Neural cell (in vitro differentiated cells): ENCODE measurements around the gene HS6ST2. TPM values are rescaled to one million over a fixed set of nuclear protein-coding genes. Genes with fewer than 3 reads are reported as not detected.

Experiments
- H2AFZ ChIP-seq: fragments of 200-600, 300-800 bp; sonication (generic), shearing (Covaris generic); 2 replicates; pipeline ENCODE4 v1.6.0; 2014; ENCODE audit warnings: low read depth, mild to moderate bottlenecking, antibody characterized with exemption, low read length, moderate library complexity
- H3F3A ChIP-seq: fragments of 200-600 bp; shearing (Covaris generic); 2 replicates; pipeline ENCODE4 v1.6.1; 2016; ENCODE audit warnings: mild to moderate bottlenecking, moderate library complexity, mixed read lengths, antibody characterized with exemption, low read length; ENCODE audit not compliant: insufficient read depth, poor library complexity, severe bottlenecking
- H3K27ac ChIP-seq: fragments of 200-600, 300-800 bp; sonication (generic), shearing (Covaris generic); 2 replicates; pipeline ENCODE4 v1.5.1; 2014; ENCODE audit warnings: mild to moderate bottlenecking, low read length, moderate library complexity
- H3K27me3 ChIP-seq: fragments of 300-800, 200-600 bp; sonication (generic), shearing (Covaris generic); 2 replicates; pipeline ENCODE4 v1.6.0; 2014; ENCODE audit warnings: mild to moderate bottlenecking, low read depth, low read length, moderate library complexity; ENCODE audit not compliant: insufficient read depth
- H3K36me3 ChIP-seq: fragments of 300-800, 200-600 bp; sonication (generic), shearing (Covaris generic); 2 replicates; pipeline ENCODE4 v1.5.1; 2014; ENCODE audit warnings: mild to moderate bottlenecking, antibody characterized with exemption, low read length, moderate library complexity; ENCODE audit not compliant: insufficient read depth
- H3K4me2 ChIP-seq: fragments of 300-800, 200-600 bp; sonication (generic), shearing (Covaris generic); 2 replicates; pipeline ENCODE4 v1.6.0; 2014; ENCODE audit warnings: mild to moderate bottlenecking, low read length
- H3K4me3 ChIP-seq: fragments of 300-800, 200-600 bp; sonication (generic), shearing (Covaris generic); 2 replicates; pipeline ENCODE4 v1.5.1; 2014; ENCODE audit warnings: mild to moderate bottlenecking, low read length, moderate library complexity
- H3K79me2 ChIP-seq: fragments of 200-600 bp; shearing (Covaris generic); replicated peaks from 2 replicates; pipeline ENCODE4 v1.6.0; 2014; ENCODE audit warnings: mild to moderate bottlenecking, low read length, moderate library complexity; ENCODE audit not compliant: insufficient read depth
- H3K9ac ChIP-seq: fragments of 300-800, 200-600 bp; sonication (generic), shearing (Covaris generic); 2 replicates; pipeline ENCODE4 v1.6.1; 2016; ENCODE audit warnings: mild to moderate bottlenecking, low read length, mixed read lengths
- H3K9me2 ChIP-seq: fragments of 200-600 bp; shearing (Covaris generic); 2 replicates; pipeline ENCODE4 v1.6.1; 2016; ENCODE audit warnings: mild to moderate bottlenecking, low read length, mixed read lengths; ENCODE audit not compliant: insufficient read depth
- H3K9me3 ChIP-seq: fragments of 200-600, 300-800 bp; sonication (generic), shearing (Covaris generic); 2 replicates; pipeline ENCODE4 v1.6.1; 2016; ENCODE audit warnings: mild to moderate bottlenecking, mixed run types, low read length, moderate library complexity, mixed read lengths
- H4K20me1 ChIP-seq: fragments of 200-600 bp; shearing (Covaris generic); 2 replicates; pipeline ENCODE4 v1.6.1; 2016; ENCODE audit warnings: mild to moderate bottlenecking, mixed run types; ENCODE audit not compliant: insufficient read depth
- CTCF ChIP-seq: fragments of 450-650 bp; IDR thresholded peaks from 2 replicates; pipeline ENCODE4 v1.5.1; 2014; ENCODE audit warnings: antibody characterized with exemption, mild to moderate bottlenecking, moderate library complexity; ENCODE audit not compliant: poor library complexity, severe bottlenecking
- EP300 ChIP-seq: fragments of 450-650 bp; conservative IDR thresholded peaks from 2 replicates; pipeline ENCODE4 v1.6.1; 2014; ENCODE audit warnings: antibody characterized with exemption, mild to moderate bottlenecking, moderate library complexity; ENCODE audit not compliant: poor library complexity, severe bottlenecking
- EZH2 ChIP-seq: fragments of 200-600, 300-800 bp; shearing (Covaris generic), sonication (generic); IDR thresholded peaks from 2 replicates; pipeline ENCODE4 v1.6.1; 2014; ENCODE audit warnings: antibody characterized with exemption, low read length, borderline replicate concordance, mild to moderate bottlenecking; ENCODE audit not compliant: insufficient read depth, poor library complexity, severe bottlenecking
- MXI1 ChIP-seq: fragments of 450-650 bp; conservative IDR thresholded peaks from 2 replicates; pipeline ENCODE4 v1.6.1; 2014; ENCODE audit warnings: antibody characterized with exemption, mild to moderate bottlenecking; ENCODE audit not compliant: poor library complexity, severe bottlenecking
- POLR2AphosphoS5 ChIP-seq: IDR thresholded peaks from 2 replicates; pipeline ENCODE4 v1.6.1; 2012
- RAD21 ChIP-seq: fragments of 450-650 bp; conservative IDR thresholded peaks from 2 replicates; pipeline ENCODE4 v1.6.1; 2014; ENCODE audit warnings: antibody characterized with exemption, mild to moderate bottlenecking, moderate library complexity
- SMC3 ChIP-seq: fragments of 450-650 bp; conservative IDR thresholded peaks from 2 replicates; pipeline ENCODE4 v1.6.1; 2014; ENCODE audit warnings: antibody characterized with exemption, mild to moderate bottlenecking, moderate library complexity; ENCODE audit not compliant: poor library complexity
- TAF1 ChIP-seq: IDR thresholded peaks from 2 replicates; pipeline ENCODE4 v1.6.1; 2012; ENCODE audit warnings: low read depth
- polyA plus RNA-seq: library from polyadenylated mRNA; depleted of rRNA; stranded (reverse); fragments of >200 nt; gene quantifications from 2 replicates; pipeline ENCODE4 v1.2.3, GENCODE V29; 2014
- TF ChIP-seq, protein P1 (sequence below): IDR thresholded peaks from 2 replicates; pipeline ENCODE4 v1.6.1; 2012; ENCODE audit warnings: borderline replicate concordance

The HS6ST2 gene
- polyA plus RNA-seq, 1 donor from 2014 or later = 43.0 TPM

- Histone ChIP-seq H3K27me3 (no peaks in the 10 kb centered on the region), H4K20me1 (no peaks in the 10 kb centered on the region), H3K9me2 (no peaks in the 10 kb centered on the region), H2AFZ (no peak overlapping the region), H3K9ac (no peak overlapping the region), H3K27ac (no peak overlapping the region), H3K9me3 (no peaks in the 10 kb centered on the region), H3F3A (no peaks in the 10 kb centered on the region), H3K36me3 (no peaks in the 10 kb centered on the region), H3K79me2 (no peaks in the 10 kb centered on the region), H3K4me2 (no peak overlapping the region), H3K4me3 (no peak overlapping the region)
- TF ChIP-seq MXI1 (no peak), POLR2AphosphoS5 (no peak), EP300 (no peak), EZH2 (no peak), RAD21 (no peak), CTCF (no peak), SMC3 (no peak), TAF1 (no peak)
- TF ChIP-seq, protein P1, sequence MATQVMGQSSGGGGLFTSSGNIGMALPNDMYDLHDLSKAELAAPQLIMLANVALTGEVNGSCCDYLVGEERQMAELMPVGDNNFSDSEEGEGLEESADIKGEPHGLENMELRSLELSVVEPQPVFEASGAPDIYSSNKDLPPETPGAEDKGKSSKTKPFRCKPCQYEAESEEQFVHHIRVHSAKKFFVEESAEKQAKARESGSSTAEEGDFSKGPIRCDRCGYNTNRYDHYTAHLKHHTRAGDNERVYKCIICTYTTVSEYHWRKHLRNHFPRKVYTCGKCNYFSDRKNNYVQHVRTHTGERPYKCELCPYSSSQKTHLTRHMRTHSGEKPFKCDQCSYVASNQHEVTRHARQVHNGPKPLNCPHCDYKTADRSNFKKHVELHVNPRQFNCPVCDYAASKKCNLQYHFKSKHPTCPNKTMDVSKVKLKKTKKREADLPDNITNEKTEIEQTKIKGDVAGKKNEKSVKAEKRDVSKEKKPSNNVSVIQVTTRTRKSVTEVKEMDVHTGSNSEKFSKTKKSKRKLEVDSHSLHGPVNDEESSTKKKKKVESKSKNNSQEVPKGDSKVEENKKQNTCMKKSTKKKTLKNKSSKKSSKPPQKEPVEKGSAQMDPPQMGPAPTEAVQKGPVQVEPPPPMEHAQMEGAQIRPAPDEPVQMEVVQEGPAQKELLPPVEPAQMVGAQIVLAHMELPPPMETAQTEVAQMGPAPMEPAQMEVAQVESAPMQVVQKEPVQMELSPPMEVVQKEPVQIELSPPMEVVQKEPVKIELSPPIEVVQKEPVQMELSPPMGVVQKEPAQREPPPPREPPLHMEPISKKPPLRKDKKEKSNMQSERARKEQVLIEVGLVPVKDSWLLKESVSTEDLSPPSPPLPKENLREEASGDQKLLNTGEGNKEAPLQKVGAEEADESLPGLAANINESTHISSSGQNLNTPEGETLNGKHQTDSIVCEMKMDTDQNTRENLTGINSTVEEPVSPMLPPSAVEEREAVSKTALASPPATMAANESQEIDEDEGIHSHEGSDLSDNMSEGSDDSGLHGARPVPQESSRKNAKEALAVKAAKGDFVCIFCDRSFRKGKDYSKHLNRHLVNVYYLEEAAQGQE = no peak
These were observed 363.4 kb downstream of the HS6ST2 start for GRCh38 chrX:132594999-132595398.

GRCh38 chrX:132594129-132594528, 364.3 kb downstream of the HS6ST2 start:
- Histone ChIP-seq H2AFZ (no peak overlapping the region), H4K20me1 (no peaks in the 10 kb centered on the region), H3K27ac (no peak overlapping the region), H3F3A (no peaks in the 10 kb centered on the region), H3K9ac (no peak overlapping the region), H3K36me3 (no peaks in the 10 kb centered on the region), H3K27me3 (no peaks in the 10 kb centered on the region), H3K9me3 (no peaks in the 10 kb centered on the region), H3K79me2 (no peaks in the 10 kb centered on the region), H3K4me2 (no peak overlapping the region), H3K9me2 (no peaks in the 10 kb centered on the region), H3K4me3 (no peak overlapping the region)
- TF ChIP-seq CTCF (no peak), RAD21 (no peak), EZH2 (no peak), TAF1 (no peak), POLR2AphosphoS5 (no peak), EP300 (no peak), MXI1 (no peak), SMC3 (no peak)
- TF ChIP-seq, protein P1 = no peak
